ENCODE measurements around the gene CTNS.

The CTNS gene

GRCh38 chr17:3626831-3627768 lies 9.5 kb upstream of the CTNS start:
- no peak for DNase-seq (ENCODE audit: low read depth)

DNA sequence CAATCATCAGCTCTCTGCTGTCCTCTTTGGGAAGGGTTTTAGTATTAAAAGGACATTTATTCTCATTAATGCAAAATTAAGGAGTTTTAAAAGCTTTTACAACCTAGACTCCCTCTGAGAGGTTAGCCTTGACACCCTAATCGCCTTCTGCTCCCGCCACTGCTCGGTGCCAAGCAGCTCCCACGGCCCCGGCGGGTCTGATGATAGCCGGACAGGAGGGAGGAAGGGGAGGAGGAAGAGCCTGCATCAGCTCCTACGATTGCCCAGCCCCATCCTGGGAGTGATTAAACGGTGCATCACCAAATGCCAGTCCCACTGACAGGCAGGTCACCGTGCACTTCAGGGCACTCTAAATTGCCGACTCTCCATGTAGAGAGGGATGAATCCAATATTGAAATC lies 8.8 kb upstream of the CTNS start:
- no peak for DNase-seq (ENCODE audit: low read depth)

DNA sequence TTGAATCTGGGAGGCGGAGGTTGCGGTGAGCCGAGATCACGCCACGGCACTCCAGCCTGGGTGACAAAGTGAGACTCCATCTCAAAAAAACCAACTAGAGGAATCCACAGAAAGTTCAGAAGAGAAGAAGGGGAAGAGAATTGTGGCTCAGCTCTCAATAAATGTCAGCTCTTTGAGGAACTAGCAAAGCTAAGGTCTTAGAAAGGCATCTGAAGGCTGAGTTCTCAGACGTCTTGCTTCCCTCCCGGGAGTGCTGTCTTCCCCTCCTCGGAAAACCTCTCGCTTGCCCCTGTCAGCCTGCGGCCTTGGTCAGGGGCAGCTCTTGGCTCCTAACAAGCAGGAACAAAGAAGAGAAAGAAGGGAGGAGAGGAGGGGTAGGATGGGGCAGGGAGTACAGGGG lies 5.8 kb upstream of the CTNS start:
- DNase-seq (ENCODE audit: low read depth): no peak

- DNase-seq (ENCODE audit: low read depth): no peak
Observed at GRCh38 chr17:3632287-3632686, 4.3 kb upstream of the CTNS start.

DNA sequence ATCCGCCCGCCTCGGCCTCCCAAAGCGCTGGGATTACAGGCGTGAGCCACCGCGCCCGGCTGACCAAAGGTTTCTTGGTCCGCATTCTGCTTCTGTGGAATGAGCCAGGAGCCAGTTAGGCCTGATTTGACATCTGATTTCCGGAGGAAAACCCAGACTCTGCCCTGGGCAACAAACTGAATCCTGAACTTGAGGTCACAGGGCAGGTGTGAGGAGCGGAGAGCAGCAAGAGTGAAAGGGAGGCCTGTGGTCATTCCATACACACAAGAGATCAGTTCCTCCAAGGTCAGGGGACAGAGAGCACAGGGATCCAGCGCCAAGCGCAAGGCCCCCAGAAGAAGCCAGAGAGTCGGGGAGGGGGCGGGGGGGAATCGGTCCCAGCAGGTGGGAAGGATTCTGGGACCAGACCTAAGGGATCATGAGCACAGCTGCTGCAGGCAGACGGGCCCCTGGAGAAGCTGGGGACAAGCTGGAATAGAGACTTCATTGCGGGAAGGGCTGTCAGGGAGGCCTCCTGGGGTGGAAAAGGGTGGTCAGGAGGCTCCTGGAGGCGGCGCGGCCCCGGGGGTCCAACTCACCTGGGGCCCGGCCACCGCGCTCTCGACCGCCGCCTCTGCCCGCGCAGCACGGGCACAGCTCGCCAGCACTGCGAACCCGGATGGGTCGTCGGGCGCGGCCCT lies 946 bp upstream of the CTNS start:
- no peak for DNase-seq (ENCODE audit: low read depth)

DNA sequence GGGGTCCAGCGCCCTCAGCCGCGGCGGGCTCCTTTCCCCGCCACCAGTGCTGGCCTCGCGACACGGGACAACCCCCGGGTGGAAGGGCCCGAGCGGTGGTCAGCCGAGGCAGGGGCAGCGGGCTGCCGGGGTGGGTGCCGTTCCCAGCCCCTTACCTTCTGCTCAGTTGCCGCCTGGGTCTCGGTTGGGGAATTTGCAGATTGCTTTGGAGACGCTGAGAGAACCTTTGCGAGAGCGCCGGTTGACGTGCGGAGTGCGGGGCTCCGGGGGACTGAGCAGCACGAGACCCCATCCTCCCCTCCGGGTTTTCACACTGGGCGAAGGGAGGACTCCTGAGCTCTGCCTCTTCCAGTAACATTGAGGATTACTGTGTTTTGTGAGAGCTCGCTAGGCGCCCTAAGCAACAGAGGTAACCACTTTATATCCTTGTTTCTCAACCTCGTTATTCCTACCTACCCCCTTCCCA lies 381 bp downstream of the CTNS start:
- DNase-seq (ENCODE audit: low read depth): no peak

GRCh38 chr17:3639981-3640596 lies 3.5 kb downstream of the CTNS start:
- no peak for DNase-seq (ENCODE audit: low read depth)

- DNase-seq (ENCODE audit: low read depth): no peak
Observed at GRCh38 chr17:3641014-3641413, 4.5 kb downstream of the CTNS start.

DNA sequence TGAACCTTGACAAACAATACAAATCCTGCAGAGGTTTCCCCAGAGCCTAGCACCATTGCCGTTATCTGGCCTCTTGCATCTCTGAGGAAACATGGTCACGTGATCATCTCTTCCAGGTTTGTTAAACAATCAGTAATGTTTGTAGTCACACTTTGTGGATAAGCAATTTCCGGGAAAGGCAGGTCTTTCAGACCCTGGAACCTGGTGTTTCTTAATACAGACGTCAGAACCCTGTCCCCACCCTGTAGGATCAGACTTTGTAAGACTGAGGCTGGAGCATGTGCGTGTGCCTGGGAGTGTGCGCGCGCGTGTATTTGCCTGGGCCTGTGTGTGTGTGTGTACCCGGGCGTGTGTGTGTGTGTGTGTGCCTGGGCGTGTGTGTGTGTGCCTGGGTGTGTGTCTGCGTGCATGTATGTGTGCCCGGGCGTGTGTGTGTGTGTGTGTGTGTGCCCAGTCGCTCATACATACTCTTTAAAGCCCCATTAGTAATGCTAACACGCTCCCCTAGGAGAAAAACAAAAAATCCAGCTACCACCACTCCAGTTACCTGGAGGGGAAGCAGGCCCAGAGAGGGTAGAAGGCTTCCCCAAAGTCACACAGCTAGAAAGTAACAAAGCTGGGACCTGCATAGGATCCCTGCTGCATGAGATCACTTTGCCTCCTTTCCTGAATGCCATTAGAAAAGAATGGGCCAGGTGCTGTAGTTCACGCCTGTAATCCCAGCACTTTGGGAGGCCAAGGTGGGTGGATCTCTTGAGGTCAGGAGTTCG lies 5.3 kb downstream of the CTNS start:
- no peak for DNase-seq (ENCODE audit: low read depth)

DNA sequence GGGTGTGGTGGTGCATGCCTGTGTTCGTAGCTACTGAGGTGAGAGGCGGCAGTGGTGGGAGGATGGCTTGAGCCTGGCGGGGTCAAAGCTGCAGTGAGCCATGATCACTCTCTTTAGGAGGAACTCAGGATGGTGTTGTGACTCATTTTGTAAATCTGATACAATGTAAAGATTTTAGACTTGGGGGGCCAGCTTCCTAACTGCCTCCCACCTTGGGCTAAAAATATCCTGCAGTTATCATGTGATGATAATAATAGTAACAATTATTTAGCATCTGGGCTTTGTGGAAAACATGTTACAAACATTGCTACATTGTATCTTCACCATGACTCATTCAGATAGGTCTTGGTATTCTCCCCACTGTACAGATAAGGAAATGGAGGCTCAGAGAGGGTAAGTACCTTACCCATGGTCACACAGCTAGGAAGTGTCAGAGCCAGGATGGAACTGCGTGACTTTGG lies 7.4 kb downstream of the CTNS start:
- DNase-seq (ENCODE audit: low read depth): no peak

DNA sequence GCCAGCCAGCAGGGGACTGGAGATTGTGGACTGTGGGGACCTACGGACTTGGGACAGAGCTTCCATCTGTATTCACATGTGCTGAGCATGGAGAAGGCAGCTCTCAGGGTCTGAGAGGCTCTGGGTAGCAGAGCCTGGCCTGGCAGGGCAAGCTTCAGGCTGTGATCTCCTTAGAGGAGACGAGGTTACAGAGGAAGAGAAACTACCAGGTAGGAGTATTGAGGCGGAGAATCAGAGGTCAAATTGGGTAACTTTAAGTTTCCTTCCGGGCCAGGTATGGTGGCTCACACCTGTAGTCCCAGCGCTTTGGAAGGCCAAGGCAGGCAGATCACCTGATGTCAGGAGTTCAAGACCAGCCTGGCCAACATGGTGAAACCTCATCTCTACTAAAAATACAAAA lies 8.8 kb downstream of the CTNS start:
- no peak for DNase-seq (ENCODE audit: low read depth)

GRCh38 chr17:3647251-3647650 lies 10.7 kb downstream of the CTNS start:
- no peak for DNase-seq (ENCODE audit: low read depth)

GRCh38 chr17:3647769-3648555 lies 11.4 kb downstream of the CTNS start:
- DNase-seq (ENCODE audit: low read depth): no peak

- DNase-seq (ENCODE audit: low read depth): no peak
Observed at GRCh38 chr17:3655766-3656165, 19.2 kb downstream of the CTNS start.

DNA sequence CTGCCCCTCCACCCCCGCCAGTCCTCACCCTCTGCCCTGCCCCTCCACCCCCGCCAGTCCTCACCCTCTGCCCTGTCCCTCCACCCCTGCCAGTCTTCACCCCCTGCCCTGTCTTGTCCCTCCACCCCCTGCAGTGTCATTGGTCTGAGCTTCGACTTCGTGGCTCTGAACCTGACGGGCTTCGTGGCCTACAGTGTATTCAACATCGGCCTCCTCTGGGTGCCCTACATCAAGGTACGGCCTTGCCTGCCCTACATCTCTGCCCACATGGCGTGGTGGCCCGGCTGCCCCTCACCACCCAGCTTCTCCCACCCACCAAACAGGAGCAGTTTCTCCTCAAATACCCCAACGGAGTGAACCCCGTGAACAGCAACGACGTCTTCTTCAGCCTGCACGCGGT lies 19.8 kb downstream of the CTNS start:
- no peak for DNase-seq (ENCODE audit: low read depth)

- no peak for DNase-seq (ENCODE audit: low read depth)
Observed at GRCh38 chr17:3656755-3657587, 20.4 kb downstream of the CTNS start.

- DNase-seq (ENCODE audit: low read depth): no peak
Observed at GRCh38 chr17:3657588-3657869, 21.0 kb downstream of the CTNS start.

DNA sequence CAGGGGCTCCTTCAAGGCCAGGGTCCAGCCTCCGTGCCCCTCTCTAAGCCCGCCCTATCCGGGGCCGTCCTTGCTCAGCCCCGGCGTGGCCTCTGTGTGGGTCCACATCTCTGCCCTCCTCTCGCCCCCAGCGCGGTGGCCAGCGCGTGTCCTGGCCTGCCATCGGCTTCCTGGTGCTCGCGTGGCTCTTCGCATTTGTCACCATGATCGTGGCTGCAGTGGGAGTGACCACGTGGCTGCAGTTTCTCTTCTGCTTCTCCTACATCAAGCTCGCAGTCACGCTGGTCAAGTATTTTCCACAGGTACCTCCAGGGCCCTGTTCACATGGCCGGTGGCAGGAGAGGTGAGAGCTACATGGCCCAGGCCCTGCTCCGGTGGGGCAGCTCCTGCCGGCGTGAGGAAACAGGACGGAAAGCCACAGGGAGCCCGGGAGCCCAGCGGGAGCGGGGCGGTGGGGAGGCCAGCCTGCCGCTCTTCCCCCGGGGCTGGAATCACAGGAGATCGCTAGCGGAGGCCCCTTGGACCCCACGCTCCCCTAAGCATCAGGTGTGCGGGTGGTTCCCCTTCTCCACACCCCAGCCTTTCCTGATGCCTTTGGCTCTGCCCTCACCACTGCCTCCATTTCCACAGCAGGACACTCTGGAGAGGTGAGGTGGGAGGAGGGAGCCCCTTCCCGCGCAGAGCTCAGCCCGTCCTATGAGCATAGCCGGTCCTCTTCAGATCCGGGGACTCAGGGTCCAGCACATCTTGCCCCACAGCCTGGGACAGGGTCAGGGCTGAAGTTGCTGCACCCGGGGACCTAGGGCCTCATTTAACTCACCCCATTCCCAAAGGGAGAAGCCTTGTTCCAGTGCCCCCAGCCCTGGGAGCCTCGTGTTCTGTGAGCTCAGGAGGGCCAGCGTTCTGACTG lies 21.6 kb downstream of the CTNS start:
- DNase-seq (ENCODE audit: low read depth): no peak

DNA sequence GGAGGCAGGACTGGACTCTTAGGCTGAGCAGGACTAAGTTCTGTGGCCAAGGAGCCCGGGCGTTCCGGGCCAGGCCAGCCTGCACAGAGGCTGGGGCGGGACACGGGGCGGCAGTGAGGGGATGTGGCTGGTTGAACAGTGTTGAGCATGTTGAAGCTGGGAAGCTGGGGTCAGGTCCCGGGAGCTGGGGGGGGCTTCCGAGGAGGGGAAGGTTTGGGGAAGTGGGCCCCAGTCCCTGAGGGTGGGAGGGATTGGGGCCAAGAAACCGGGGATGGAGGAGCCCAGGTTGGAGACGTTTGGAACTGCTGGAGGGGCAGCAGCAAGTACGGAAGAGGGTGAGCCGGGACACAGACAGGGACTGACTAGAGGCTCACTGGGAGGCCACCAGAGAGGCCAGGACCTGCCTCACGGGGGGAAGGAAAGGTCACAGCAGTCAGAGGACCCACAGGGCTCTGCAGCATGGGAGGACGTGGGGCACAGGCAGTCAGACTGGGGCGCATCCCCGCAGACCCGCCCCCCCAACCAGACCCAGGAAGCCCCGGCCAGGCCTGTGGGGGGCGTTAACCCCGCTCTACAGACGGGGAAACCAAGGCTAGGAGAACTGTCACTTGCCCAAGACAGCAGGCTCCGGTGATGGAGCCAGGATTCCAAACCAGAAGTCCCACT lies 22.4 kb downstream of the CTNS start:
- DNase-seq (ENCODE audit: low read depth): no peak

Measured in HS-5 (cell line).